Suprapubic skin (tissue), 4 donors: Measurements from ENCODE around the gene SHROOM3. TPM values are rescaled to one million over a fixed set of nuclear protein-coding genes. Genes with fewer than 3 reads are reported as not detected.
A peak's percentile ranks its signal among the peaks of the same experiment; 100 is the strongest.
"Not testable (repeated sequence)": the region's sequence is repeated elsewhere in the genome, so short reads cannot be mapped to it uniquely, and the experiment has no call there.

Source experiments
- DNase-seq, 2 donors: peaks; one replicate each; pipeline ENCODE4 v3.0.0-alpha.2; 2019; ENCODE audit warnings: low spot score in 2 of 2
- H3K27ac ChIP-seq: fragments of 200-600 bp; sonication (generic); one replicate; pipeline ENCODE4 v1.5.1; 2019
- H3K27me3 ChIP-seq: fragments of 200-600 bp; sonication (generic); one replicate; pipeline ENCODE4 v1.5.1; 2019
- H3K36me3 ChIP-seq: fragments of 200-600 bp; sonication (generic); one replicate; pipeline ENCODE4 v1.5.1; 2019
- H3K4me1 ChIP-seq: fragments of 200-600 bp; sonication (generic); one replicate; pipeline ENCODE4 v1.5.1; 2019
- H3K4me3 ChIP-seq: fragments of 200-600 bp; sonication (generic); one replicate; pipeline ENCODE4 v1.5.1; 2019; ENCODE audit warnings: mild to moderate bottlenecking
- H3K9me3 ChIP-seq: fragments of 200-600 bp; sonication (generic); one replicate; pipeline ENCODE4 v1.5.1; 2019
- CTCF ChIP-seq, 2 donors: fragments of 200-600 bp in 1 of 2; fragments of 450-650 bp in 1 of 2; sonication (generic) in 1 of 2; IDR thresholded peaks; one replicate each; pipeline ENCODE4 v1.5.1; 2016 to 2019; ENCODE audit warnings: antibody characterized with exemption in 2 of 2, mild to moderate bottlenecking in 1 of 2, moderate library complexity in 1 of 2
- EP300 ChIP-seq: sonication (generic); formaldehyde crosslinking; IDR thresholded peaks from one replicate; pipeline ENCODE4 v1.6.1; 2017; ENCODE audit warnings: antibody characterized with exemption
- POLR2A ChIP-seq, 2 donors: fragments of 450-650 bp; IDR thresholded peaks; one replicate each; pipeline ENCODE4 v1.6.1; 2017; ENCODE audit warnings: antibody characterized with exemption in 2 of 2, mild to moderate bottlenecking in 2 of 2, moderate library complexity in 2 of 2
- POLR2AphosphoS5 ChIP-seq, 3 donors: sonication (generic); formaldehyde crosslinking; IDR thresholded peaks; one replicate each; pipeline ENCODE4 v1.6.1; 2017; ENCODE audit warnings: antibody characterized with exemption in 3 of 3
- WGBS: methylation state at CpG from one replicate; pipeline ENCODE4 v1.1.5; 2018; 5-methylcytosine and 5-hydroxymethylcytosine counted together
- total RNA-seq, 4 donors: library from RNA; depleted of rRNA; stranded (reverse); fragments of >200 nt; gene quantifications; one replicate each; pipeline ENCODE4 v1.1.0, GENCODE V29; 2016

Gene SHROOM3
- total RNA-seq, 4 donors from 2014 or later: 25.7 to 41.4 (median 29.8) TPM

GRCh38 chr4:76406081-76406480 is 28.9 kb upstream of the SHROOM3 start:
- H3K36me3 ChIP-seq: no peaks in the 10 kb centered on the region
- TF ChIP-seq EP300: no peak
- no peak overlapping the region for H3K4me3 ChIP-seq
- no peaks in the 10 kb centered on the region for H3K27me3 ChIP-seq
- no peaks in the 10 kb centered on the region for H3K9me3 ChIP-seq
- 84% methylated on average over 5 of the region's 5 CpGs for WGBS
- DNase-seq: no peak
- H3K27ac ChIP-seq: no peak overlapping the region
- no peaks in the 10 kb centered on the region for H3K4me1 ChIP-seq

- WGBS: 52% methylated on average over 5 of the region's 5 CpGs
- Histone ChIP-seq H3K36me3 (no peaks in the 10 kb centered on the region), H3K9me3 (no peaks in the 10 kb centered on the region), H3K27me3 (no peaks in the 10 kb centered on the region), H3K4me1 (no peaks in the 10 kb centered on the region), H3K4me3 (no peak overlapping the region), H3K27ac (no peak overlapping the region)
- no peak for DNase-seq
- TF ChIP-seq POLR2A (IDR thresholded peaks at IDR 0.05) (no peak), CTCF (IDR thresholded peaks at IDR 0.05) (no peak), POLR2AphosphoS5 (IDR thresholded peaks at IDR 0.05) (no peak), EP300 (no peak)
These were observed 27.4 kb upstream of the SHROOM3 start for GRCh38 chr4:76407440-76408119.

DNA sequence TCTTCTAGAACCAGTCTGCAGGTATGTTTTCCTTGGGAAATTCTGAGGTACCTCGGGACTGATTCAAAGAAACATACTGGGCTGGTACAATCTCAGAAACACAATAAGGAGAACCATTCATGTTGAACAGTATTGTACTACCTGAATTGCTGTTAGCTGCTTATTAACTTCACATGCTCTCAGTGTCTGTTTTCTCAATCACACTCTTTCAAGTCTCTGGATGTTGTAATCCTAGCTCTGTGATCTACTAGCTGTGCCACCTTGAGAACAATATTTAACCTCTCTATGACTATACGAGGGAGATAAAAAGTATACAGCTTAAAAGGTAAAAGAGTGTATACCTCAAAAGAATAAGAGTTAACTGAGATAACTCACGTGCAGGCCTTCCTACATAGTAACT is 24.4 kb upstream of the SHROOM3 start:
- Histone ChIP-seq H3K36me3 (no peaks in the 10 kb centered on the region), H3K4me1 (no peaks in the 10 kb centered on the region), H3K27ac (no peak overlapping the region), H3K27me3 (no peaks in the 10 kb centered on the region), H3K9me3 (no peaks in the 10 kb centered on the region), H3K4me3 (no peak overlapping the region)
- WGBS: 96% methylated on average over 3 of the region's 3 CpGs
- DNase-seq: no peak
- TF ChIP-seq POLR2AphosphoS5 (IDR thresholded peaks at IDR 0.05) (no peak), POLR2A (IDR thresholded peaks at IDR 0.05) (no peak), CTCF (IDR thresholded peaks at IDR 0.05) (no peak), EP300 (no peak)

GRCh38 chr4:76420188-76420761 is 14.8 kb upstream of the SHROOM3 start:
- Histone ChIP-seq H3K9me3 (no peaks in the 10 kb centered on the region), H3K4me1 (peaks cover 14% of the 10 kb centered on the region), H3K27ac (no peak overlapping the region), H3K27me3 (no peaks in the 10 kb centered on the region), H3K36me3 (no peaks in the 10 kb centered on the region), H3K4me3 (peak overlapping the region; percentile 61)
- WGBS: 59% methylated on average over 18 of the region's 18 CpGs
- no peak for DNase-seq
- TF ChIP-seq POLR2A (IDR thresholded peaks at IDR 0.05) (no peak), EP300 (no peak), POLR2AphosphoS5 (IDR thresholded peaks at IDR 0.05) (no peak), CTCF (IDR thresholded peaks at IDR 0.05) (no peak)

DNA sequence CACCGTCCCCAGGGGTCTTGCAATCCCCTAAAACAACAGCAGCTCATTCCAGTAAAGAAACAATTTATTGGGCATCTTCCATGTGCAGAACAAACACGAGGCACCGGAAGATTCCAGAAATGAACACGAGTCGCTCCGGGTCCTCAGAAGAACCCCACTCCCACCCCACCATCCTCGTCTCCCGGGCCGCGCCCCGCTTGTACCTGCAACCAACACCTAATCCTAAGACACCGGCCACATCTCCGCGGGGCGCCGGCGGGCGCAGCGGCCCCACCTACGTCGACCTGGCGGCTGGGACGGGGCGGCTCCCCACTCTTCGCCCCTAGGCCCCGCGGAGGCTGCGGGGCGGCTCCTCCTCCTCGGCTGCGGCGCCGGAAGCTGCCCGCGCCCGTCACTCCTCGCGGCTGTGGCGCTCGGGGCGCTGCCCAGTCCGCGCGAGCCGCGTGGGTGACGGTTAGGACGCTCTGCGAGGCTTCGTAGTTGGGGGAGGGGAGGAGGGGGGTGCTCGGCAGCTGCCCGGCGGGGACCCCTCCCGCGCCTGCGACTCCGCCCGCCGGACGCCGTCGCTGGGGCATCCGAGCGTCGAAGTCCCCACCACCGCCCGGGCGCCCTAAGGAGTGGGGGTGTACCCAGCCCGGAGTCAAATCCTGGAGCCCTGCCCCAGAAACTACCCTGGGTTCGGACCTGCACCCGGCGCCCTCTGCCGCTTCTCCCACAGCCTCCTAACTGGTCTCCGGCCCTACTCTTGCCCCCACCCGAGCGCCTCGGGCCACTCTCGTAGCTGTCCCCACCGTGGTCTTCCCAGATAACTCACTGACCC is 14.1 kb upstream of the SHROOM3 start, which contains the start of gene CCDC158:
TSS of gene CCDC158 (minus strand) at position 380 of the 820 bp plus-strand sequence. CDS start 17,934 bp downstream, outside the sequence.
- Histone ChIP-seq H3K9me3 (no peaks in the 10 kb centered on the region), H3K27ac (no peak within 1 kb of the TSS), H3K36me3 (no peaks in the 10 kb centered on the region), H3K4me1 (peaks cover 14% of the 10 kb centered on the region), H3K4me3 (peak within 1 kb of the TSS; percentile 61), H3K27me3 (no peaks in the 10 kb centered on the region)
- 24% methylated on average over 7 of the region's 79 CpGs for WGBS
- no peak for TF ChIP-seq CTCF (IDR thresholded peaks at IDR 0.05)
- TF ChIP-seq EP300: no peak
- TF ChIP-seq POLR2A (IDR thresholded peaks at IDR 0.05): no peak
- no peak for TF ChIP-seq POLR2AphosphoS5 (IDR thresholded peaks at IDR 0.05)
- no peak for DNase-seq

- H3K9me3 ChIP-seq, H3K4me3 ChIP-seq, DNase-seq, H3K27me3 ChIP-seq, H3K27ac ChIP-seq, H3K36me3 ChIP-seq: not testable (repeated sequence)
- WGBS: 98% methylated on average over 19 of the region's 27 CpGs
- peaks cover 14% of the 10 kb centered on the region for H3K4me1 ChIP-seq
These were observed 11.9 kb upstream of the SHROOM3 start for GRCh38 chr4:76423159-76423558.
